AG09319 (cell line): ENCODE results near the gene MPO.

ENCODE experiments used
- DNase-seq: peaks from one replicate; pipeline ENCODE4 v3.0.0-alpha.2; 2010; ENCODE audit warnings: low read depth; ENCODE audit errors: extremely low read depth
- CTCF ChIP-seq: IDR thresholded peaks from 2 replicates; pipeline ENCODE4 v1.5.1; 2011; ENCODE audit warnings: low read depth, mild to moderate bottlenecking, inconsistent platforms, low read length, moderate library complexity

MPO gene

GRCh38 chr17:58272367-58273280 is 8.1 kb downstream of the MPO start:
- TF ChIP-seq CTCF = no peak
- no peak for DNase-seq

- no peak for TF ChIP-seq CTCF
- no peak for DNase-seq
These were observed 9.4 kb downstream of the MPO start for GRCh38 chr17:58271216-58271931.

- DNase-seq = no peak
- TF ChIP-seq CTCF = no peak
These were observed 10.1 kb downstream of the MPO start for GRCh38 chr17:58270476-58271215.

GRCh38 chr17:58269557-58270291 is 11.0 kb downstream of the MPO start:
- TF ChIP-seq CTCF = no peak

GRCh38 chr17:58268774-58269556 is 11.8 kb downstream of the MPO start:
- DNase-seq = no peak

More at GRCh38 chr17:58269557-58270291, 11.0 kb downstream of the MPO start:
- no peak for DNase-seq

More at GRCh38 chr17:58268774-58269556, 11.8 kb downstream of the MPO start:
- TF ChIP-seq CTCF = no peak
